Head of caudate nucleus (tissue), 42 donors: ENCODE measurements around the gene ZNF655.
"Not testable (repeated sequence)": the region's sequence is repeated elsewhere in the genome, so short reads cannot be mapped to it uniquely, and the experiment has no call there.

Source experiments
- DNase-seq, 42 donors: peaks; one replicate each; pipeline versions ENCODE4 v3.0.0 to v3.0.0-alpha.2; 2020 to 2021; ENCODE audit warnings: mixed read lengths in 7 of 42
- intact Hi-C: fragments of 100-400 bp; cut with DNase I; formaldehyde crosslinking; loops from one replicate; pipeline ENCODE4 v1.15.0; 2022

Gene ZNF655, protein sequence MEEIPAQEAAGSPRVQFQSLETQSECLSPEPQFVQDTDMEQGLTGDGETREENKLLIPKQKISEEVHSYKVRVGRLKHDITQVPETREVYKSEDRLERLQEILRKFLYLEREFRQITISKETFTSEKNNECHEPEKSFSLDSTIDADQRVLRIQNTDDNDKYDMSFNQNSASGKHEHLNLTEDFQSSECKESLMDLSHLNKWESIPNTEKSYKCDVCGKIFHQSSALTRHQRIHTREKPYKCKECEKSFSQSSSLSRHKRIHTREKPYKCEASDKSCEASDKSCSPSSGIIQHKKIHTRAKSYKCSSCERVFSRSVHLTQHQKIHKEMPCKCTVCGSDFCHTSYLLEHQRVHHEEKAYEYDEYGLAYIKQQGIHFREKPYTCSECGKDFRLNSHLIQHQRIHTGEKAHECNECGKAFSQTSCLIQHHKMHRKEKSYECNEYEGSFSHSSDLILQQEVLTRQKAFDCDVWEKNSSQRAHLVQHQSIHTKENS

DNA sequence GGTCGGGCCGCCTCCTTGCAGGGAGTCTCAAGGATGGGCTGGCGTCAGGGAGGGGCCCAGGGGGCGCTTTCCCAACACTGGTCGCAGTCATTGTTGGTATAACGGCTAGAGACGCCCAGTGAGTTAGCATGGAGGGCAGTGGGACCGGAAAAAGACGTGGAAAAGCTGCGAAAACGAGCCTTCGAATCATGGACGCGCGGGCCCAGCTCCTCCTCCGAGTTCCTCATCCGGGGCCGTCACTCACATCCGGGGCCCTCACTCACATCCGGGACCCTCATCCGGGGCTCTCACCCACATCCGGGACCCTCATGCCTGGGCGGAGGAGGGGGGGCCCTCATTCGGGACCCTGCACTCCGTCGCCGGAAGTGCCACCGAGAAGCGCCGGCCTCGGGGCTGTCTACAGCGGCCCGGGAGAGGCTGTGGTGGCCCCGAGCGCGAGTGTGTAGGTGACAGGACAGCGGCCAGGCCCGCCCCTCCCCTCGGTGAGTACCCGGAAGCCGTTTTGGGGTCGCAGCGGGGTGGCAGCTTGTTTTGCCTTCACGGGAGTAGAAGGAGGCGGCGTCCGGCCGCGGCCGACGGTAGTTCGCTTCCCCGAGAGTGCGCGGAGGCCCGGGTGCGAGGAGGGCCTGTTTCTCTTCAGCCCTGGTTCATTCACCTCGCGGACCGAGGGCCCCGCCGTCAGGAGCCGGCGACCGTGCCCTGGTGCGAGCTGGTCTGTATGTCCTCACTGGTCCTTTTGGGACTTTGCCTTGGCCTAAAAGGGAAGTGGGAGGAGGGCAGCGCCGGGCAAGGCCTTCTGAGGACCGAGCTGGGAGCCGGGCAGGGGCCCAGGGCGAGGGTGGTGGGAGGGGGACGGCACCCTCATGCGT lies at the start of gene ZNF655:
TSS of gene ZNF655 (plus strand) at position 337 of the 869 bp plus-strand sequence. CDS start 1,918 bp downstream, outside the sequence.
- intact Hi-C loops, result loop anchor here (5.0 to 10.0 kb wide), 3 partner anchors 56 to 154 kb away; partner anchors contain the start of genes BUD31, PDAP1, ZKSCAN5 and ZNF394
- DNase-seq, result peak; percentile 73 to 97 (median 89)

DNA sequence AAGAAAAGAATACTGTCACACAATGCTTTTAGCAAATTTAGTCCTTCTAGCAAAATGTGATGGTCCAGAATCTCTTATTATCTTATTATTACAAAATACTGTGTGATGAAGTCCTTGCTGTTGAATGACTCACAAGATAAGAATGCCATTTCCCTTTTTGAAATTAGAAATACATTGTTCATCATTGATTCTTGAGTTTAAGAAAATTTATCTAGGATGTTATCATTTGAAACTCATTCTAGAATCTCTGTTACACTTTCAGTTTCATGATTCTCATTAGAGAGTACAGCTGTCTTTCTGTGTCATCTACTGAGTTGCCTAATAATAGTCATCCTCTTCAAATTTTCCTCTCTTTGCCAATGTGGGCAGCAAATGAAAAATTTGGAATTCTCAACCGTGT lies 44.4 kb upstream of the ZNF655 start:
- no peak for DNase-seq
- intact Hi-C loops, result no loop called here

DNA sequence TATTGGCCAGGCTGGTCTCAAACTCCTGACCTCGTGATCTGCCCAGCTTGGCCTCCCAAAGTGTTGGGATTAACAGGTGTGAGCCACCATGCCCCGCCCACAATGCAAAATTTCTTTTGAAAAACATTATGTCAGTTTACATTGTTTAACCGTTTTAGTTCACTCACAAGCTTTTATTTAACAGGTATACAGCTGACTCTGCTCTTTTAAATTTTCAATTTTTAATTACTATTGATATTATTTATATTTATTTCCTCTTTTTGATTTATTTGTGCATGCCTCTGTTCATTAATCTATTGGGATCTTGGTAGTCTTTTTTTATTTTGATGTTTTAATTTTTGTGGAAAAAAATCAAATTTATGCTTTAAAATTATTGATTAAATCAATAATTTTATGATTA lies 37.0 kb upstream of the ZNF655 start:
- no peak for DNase-seq
- intact Hi-C loops, result no loop called here

DNA sequence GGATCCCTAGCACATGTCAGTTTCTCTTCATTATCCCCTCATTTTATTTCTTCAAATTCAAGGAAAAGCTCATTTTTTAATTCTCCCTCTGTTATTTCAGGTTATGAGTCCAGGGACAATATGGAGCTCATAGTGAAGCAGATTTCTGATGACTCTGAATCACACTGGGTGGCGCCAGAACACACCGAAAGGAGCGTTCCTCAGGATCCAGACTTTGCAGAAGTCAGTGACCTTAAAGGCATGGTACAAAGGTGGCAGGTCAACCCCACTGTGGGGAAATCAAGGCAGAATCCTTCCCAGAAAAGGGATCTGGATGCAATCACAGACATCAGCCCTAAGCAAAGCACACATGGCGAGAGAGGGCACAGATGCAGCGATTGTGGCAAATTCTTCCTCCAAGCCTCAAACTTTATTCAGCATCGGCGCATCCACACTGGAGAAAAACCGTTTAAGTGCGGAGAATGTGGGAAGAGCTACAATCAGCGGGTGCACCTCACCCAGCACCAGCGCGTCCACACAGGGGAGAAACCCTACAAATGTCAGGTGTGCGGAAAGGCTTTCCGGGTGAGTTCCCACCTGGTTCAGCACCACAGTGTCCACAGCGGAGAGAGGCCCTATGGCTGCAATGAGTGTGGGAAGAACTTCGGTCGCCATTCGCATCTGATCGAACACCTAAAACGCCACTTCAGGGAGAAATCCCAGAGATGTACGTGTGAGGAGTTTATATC lies 32.6 kb upstream of the ZNF655 start:
- intact Hi-C loops, result no loop called here
- DNase-seq, result no peak

DNA sequence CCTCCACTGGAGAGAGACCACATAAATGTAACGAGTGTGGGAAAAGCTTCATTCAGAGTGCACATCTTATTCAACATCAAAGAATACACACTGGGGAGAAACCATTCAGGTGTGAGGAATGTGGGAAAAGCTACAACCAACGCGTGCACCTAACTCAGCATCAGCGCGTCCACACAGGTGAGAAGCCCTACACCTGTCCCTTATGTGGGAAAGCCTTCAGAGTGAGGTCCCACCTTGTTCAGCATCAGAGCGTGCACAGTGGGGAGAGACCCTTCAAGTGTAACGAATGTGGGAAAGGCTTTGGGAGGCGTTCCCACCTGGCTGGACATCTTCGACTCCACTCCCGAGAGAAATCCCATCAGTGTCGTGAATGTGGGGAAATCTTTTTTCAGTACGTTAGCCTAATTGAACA lies 27.1 kb upstream of the ZNF655 start:
- intact Hi-C loops, result no loop called here
- no peak for DNase-seq

DNA sequence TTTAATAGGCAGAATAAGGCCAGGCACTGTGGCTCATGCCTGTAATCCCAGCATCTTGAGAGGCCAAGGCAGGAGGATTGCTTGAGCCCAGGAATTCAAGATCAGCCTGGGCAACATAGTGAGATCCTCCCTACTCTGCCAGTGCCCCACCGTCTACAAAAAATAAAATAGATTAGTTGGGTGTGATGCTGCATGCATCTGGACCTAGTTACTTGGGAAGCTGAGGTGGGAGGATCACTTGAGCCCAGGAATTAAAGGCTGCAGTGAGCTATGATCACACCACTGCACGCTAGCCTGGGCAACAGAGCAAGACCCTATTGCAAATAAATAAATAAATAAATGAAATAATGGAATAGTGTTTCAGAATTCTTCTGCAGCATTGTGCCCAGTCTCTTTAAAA lies 22.8 kb upstream of the ZNF655 start:
- intact Hi-C loops, result no loop called here
- no peak for DNase-seq

DNA sequence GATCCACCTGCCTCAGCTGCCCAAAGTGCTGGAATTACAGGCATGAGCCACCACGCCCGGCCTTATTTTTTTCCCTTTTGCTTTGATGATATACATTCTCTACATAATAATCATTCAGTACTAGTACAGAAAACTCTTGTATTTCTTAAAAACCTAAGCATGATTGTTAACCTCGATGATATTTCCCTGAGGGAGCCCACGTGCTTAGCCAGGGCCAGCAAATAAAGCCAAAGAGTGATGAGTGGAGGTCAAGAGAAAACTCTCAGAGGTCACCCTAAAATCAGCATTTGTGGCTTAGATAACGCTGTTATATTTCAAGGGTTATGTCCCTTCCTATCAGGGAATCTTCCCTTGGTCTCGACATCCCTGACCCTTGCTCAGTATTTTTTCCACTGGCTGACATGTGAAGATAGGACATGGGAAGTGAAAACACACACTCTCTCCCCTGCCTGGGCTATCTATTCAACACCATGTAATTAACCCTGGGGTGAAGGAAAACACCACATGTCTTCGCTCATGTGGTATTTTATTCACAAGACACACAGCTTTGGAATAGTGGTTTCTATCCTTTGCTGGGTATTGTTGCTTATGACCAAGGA lies 19.1 kb upstream of the ZNF655 start:
- DNase-seq, result no peak
- intact Hi-C loops, result no loop called here

DNA sequence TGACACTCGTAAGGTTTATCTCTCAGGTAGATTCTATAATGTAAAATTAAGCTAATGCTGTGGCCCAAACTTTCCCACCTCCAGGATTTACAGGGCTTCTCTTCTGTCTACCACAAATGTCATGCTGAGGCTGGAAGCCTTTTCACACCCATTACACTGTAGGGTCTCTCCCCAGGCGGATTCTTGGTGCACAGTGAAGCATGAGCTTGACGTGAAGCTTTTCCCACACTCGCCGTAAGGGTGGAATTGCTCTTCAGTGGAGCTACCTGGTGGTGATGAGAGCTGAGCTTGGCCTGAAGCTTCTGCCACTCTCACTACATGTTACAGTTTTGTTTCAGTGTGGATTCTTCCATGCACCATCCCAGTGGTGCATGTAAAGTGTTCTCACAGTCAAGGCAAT lies 17.9 kb upstream of the ZNF655 start:
- intact Hi-C loops, result no loop called here
- DNase-seq, result no peak

DNA sequence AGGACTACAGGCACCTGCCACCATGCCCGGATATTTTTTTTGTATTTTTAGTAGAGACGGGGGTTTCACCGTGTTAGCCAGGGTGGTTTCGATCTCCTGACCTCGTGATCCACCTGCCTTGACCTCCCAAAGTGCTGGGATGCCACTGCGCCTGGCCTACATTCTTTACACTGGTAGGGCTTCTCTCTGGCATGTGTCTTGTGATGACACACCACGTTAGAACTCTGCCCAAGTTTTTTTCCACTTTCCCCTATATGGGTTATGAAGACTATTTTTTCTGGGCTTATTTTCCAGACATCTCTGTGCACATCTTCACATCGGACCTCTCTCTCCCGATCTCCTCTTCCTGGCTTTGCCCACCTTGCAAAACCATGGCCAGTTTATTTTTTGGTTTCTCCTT lies 17.2 kb upstream of the ZNF655 start:
- no peak for DNase-seq
- intact Hi-C loops, result no loop called here

DNA sequence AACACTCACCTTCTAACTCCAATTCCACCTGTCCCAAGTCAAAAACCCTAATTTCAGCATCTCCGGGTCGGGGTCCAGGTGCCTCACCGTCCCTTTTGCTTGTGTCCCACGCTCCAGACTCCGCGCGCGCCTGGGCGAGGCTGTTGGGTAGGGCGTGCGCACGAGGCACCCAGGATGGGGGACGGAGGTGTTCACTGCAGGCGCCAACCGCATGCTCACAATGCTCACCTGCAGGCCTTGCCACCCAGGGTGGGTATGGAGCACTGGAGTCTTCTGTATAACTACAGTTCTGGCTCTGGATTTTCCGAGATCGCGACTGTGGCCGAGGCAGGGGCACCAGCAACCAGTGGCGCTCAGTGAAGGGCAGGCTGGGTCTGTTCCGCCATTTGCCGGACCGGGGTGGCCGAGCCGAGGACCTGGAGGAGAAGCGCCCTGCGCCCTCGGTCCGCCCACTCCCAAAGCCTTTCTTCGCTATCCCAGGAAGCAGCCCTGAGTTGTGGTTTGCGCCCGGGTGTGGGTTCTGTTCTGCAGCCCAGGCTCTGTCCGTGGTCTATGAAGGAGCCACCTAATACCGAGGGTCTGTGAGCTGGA lies 15.3 kb upstream of the ZNF655 start:
- no peak for DNase-seq
- intact Hi-C loops, result no loop called here

DNA sequence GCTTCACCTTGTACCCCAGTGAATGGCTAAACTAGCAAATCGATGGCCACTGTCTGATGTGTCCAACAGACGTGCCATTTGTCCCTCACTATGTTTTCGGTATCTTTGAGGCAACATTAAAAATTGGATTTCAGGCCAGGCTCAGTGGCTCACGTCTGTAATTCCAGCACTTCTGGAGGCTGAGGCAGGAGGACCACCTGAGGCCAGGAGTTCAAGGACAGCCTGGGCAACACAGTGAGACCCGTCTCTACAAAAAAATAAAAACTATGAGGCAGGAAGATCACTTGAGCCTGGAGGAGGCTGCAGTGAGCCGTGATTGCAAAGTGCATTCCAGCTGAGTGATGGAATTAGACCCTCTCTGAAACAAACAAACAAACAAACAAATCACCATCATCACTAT lies 14.5 kb upstream of the ZNF655 start:
- intact Hi-C loops, result no loop called here
- no peak for DNase-seq

DNA sequence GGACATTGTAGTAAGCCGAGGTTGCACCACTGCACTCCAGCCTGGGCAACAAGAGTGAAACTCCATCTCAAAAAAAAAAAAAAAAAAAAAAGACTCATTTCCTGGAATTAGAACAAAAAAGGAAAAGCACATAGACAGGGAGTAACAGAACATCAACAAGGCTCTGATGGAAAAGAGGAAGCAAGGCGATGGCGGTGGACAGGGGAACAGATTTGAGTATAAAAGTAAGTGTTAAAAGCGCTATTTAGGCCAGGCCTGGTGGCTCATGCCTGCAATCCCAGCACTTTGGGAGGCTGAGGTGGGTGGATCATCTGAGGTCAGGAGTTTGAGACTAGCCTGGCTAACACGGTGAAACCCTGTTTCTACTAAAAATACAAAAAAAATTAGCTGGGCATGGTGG lies 13.1 kb upstream of the ZNF655 start:
- intact Hi-C loops, DNase-seq: not testable (repeated sequence)

DNA sequence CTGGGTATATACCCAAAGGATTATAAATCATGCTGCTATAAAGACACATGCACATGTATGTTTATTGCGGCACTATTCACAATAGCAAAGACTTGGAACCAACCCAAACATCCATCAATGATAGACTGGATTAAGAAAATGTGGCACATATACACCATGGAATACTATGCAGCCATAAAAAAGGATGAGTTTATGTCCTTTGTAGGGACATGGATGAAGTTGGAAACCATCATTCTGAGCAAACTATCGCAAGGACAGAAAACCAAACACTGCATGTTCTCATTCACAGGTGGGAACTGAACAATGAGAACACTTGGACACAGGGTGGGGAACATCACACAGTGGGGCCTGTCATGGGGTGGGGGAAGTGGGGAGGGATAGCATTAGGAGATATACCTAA lies 8.9 kb upstream of the ZNF655 start:
- intact Hi-C loops, DNase-seq: not testable (repeated sequence)

DNA sequence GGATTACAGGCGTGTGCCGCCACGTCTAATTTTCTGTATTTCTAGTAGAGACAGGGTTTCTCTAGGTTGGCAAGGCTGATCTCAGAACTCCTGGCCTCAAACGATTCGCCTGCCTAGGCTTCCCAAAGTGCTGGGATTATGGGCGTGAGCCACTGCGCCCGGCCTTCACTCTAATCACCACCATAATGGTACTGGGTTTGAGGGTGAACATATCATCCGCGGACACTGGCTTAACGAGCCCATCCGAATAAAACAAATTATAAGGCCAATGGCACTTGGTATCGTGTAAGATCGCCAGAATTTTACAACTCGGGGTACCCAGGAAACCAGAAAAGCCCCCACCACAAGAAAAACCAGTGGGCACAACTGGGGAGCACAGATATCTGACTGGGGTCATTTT lies 7.1 kb upstream of the ZNF655 start:
- intact Hi-C loops, result loop anchor here (10.0 kb wide), 1 partner anchor 147 kb away; the partner anchor contains the start of genes BUD31 and PDAP1
- DNase-seq, result peak in 1 of 42 donors; percentile 19

DNA sequence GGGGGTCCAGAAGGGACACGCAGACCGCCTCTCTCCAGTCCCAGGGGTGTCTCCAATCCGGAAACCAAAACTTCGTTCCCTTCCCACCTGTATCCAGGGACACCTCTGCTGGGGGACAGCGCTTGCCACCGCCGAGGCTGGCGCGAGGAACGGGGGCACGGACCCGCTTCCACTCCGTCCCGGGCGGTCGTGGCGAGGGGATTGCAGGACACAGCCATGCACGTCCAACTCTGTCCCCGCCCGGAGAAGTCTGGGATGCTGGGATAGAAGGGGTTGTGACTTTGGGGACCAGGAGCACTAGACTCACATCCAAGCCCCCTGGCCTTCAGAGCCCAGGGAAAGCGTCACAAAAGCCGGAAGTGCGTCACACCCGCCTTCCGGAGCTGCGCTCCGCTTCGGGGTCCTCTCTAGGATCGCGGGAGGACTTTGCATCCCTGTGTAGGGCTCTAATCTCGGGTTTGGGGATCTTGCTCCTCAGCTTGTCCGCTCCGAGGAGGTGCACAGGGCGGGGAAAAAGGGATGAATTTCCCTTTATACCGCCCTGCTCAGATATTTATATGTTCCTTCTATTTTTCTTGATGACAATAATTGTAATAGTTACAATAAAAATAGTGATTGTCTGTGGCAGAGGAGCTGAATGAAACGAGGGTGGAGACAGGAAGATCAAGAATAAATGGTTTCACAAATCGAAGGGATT lies 6.5 kb upstream of the ZNF655 start, which contains the start of gene FAM200A:
TSS of gene FAM200A (minus strand) at position 348 of the 697 bp plus-strand sequence. CDS start 3,707 bp downstream, outside the sequence.
- intact Hi-C loops, result loop anchor here (10.0 kb wide), 1 partner anchor 147 kb away; the partner anchor contains the start of genes BUD31 and PDAP1

DNA sequence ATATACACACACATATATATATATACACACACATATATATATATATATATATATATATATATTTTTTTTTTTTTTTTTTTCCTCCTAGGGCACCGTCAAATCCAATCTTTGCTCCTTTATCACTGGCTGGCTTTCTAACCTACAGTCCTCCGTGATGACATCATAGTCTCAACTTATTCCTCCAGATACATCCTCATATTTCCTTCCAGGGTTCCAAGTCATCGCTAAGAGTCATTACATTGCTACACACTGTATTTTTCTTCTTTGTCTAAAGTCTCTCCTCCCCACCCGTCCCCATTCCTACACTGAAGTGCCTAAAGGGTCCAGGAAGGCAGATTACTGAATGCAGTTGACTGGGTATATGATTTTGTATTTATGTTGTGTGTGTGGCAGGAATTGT lies 5.4 kb upstream of the ZNF655 start:
- no peak for DNase-seq
- intact Hi-C loops, result loop anchor here (10.0 kb wide), 1 partner anchor 148 kb away; the partner anchor contains the start of genes BUD31 and PDAP1

More for the DNA sequence above, 6.5 kb upstream of the ZNF655 start, which contains the start of gene FAM200A:
- DNase-seq, result peak; percentile 81 to 95 (median 92)

DNA sequence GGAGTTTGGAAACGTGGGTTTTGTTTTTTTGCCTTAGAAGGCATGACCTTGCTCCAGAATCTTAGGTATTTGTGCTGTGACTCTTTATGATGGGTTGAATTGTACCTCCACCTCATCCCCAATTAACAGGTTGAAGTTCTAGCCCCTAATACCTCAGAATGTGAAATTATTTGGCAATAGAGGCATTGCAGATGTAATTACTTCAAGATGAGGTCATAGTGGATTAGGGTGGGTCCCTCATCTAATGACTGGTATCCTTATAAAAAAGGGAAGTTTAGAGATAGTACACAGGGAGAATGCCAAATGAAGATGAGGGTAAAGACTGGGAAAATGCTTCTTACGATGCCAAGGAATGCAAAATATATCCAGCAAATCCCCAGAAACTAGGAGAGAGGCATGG lies 3.5 kb upstream of the ZNF655 start:
- intact Hi-C loops, result loop anchor here (5.0 to 10.0 kb wide), 3 partner anchors 53 to 150 kb away; partner anchors contain the start of genes BUD31, PDAP1, ZKSCAN5 and ZNF394
- DNase-seq, result no peak
